ENCODE measurements around the gene GPR55.

Gene GPR55

DNA sequence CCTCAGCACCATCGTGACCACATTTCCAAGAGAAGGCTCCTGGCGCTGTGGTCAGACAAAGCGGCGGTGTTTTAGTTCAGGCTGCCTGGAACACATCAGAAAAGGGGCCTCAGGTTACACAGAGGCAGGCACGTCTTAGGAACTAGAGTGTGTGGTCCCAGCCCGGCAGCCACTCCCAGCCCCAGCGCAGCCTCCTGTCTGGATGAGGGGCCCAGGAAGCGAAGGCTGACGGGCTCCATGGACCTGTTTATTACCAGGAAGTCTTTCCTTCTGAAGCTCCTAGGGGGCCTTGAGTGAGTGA, 10.0 kb upstream of the GPR55 start:
- DNase-seq (ENCODE audit: low read depth in 3 of 3, low spot score in 1 of 3), result no peak

DNA sequence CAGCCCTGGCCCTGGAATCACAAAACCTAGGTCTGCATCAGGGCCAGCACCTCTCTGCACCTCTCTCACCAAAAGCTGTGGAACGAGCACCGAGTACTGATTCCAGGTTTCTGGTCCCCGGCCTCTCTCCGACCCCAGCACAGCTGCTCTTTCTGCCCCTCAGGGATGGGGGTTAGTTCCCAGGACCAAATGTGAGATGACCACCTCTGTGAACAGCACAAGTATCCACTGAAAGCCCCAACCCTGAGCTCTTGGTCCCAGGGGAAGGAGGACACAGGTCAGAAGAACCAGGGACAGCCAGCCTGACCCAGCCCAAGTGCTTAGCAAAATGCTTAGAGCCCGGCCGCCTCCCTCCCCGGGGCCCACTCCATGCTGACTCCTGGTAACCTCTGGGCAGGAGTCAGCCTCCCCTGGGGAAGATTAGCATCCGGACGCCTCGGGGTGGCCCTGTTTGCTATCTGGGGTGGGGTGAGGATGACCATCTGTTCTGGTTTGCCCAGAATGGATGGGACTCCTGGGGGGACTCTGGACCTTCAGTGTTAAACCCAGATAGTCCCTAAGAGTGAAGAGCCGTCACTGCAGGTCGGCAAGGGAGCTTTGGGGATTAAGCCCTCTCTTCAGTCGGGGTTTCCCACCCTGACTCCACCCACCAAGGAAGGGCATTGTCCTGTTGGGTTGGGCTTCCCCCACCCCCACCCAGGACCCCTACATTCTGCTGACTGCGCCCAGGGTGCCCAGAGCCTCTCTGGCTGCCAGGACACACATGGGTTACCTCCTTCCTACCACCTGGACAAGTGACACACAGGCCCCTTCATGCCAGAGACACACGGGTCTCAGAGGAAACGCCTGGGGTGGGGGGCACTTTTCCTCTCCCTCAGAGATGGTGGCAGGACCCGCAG, 9.4 kb upstream of the GPR55 start:
- DNase-seq (ENCODE audit: low read depth in 3 of 3, low spot score in 1 of 3), result no peak

DNA sequence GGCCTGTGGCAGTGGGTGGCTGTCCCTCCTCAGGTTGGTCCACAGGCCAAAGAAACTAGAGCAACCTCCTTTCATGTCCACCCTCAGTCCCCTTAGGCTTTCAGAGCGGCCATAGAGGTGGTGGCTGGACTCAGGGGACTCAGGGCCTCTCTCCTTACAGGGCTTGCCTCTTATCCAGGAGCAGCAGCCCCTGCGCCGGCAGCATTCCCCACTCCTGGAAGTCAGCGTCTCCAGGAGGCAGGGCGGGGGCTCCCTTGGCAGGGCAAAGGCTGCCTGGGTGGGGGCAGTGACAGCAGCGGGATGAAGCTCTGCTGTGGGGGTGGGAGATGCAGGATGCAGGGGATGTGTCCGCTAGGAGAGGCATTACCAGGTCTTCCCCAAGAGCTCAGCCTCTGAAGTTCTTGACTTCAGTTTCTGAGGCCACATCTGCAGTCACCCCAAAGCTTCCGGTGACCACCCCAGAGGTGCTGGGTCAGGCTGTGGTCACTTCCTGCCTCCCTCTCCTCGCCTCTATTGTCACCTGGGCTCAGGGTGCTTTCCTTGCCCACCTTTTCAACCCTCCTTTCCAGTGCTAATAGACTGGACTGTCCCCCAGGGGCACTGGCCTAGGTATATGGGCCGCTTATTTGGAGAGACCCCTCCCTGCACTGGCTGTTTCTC, 8.6 kb upstream of the GPR55 start:
- DNase-seq (ENCODE audit: low read depth in 3 of 3, low spot score in 1 of 3), result no peak

DNA sequence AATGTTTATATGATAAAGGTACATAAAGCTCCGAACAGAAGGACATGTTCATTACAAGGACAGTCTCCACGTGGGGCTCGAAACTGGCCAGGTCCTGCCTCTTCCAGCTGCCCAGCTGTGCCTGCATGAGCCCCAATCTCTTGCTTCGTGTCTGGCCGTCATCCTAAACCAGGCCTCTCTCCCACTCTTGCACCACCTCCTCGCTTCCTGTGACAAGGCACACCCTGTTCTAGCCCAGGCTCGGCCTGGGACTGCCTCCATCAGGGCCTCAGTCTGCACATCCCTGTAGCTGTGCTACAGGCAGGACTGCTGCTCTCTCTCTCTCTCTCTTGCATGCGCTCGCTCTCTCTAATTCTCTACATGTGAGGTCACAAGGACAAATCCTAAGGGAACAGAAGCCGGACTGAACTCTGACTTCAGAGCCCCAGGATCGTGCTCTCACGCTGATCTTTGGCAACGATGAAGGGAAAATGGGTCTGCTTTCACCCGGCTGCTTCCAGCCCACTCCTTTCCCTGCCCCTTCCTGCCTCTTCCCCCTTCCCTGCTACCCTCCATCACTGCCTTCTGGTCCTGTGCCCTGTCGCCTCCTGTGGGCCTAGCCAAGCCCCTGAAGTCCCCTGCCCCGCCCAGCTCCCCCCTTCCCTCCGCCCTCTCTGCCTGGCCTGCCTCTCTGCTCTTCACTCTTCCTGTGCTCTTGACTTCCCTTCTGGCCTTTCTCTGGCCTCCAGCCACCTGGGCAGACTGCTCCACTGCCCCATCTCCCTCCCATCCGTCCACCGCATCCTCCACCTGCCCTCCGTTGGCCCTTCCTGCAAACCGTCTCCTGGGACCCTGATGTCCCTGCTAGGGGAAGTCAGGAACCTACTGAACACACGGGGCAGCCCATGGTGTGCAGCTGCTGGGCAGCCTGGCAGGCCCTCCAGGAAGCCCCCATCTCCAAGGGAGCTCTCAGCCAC, 7.8 kb upstream of the GPR55 start:
- DNase-seq (ENCODE audit: low read depth in 3 of 3, low spot score in 1 of 3), result no peak

DNA sequence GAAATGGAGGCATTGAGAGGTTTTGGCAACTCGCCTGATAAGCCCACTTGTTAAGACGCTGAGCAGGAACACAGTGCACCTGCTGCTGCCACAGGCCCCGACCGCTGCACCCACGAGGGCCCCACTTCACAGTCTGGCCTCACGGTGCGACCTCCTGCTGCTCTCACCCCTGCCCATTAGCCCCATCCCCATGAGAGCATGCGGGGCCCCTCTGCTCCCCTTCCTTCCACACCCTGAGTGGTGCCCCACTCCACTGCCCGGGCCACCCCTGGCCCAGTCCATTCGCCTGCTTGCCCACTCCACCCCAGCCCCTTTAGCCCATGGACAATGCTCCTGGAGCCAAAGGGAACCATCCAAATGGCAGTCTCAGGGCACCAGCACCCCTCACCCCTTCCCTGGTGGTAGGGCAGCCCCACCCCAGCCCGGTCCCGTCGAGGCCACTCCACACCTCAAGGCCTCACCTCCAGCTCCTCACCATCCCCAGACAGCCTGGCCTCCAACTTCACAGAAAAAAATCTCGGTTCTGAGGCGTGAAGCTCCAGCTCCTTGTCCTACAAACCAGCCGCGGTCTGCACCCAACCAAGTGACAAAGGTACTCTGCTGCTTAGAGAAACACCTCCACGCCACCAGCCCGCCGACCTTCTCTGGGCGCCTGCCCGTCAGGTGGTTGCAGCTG, 6.7 kb upstream of the GPR55 start:
- no peak for DNase-seq (ENCODE audit: low read depth in 3 of 3, low spot score in 1 of 3)

DNA sequence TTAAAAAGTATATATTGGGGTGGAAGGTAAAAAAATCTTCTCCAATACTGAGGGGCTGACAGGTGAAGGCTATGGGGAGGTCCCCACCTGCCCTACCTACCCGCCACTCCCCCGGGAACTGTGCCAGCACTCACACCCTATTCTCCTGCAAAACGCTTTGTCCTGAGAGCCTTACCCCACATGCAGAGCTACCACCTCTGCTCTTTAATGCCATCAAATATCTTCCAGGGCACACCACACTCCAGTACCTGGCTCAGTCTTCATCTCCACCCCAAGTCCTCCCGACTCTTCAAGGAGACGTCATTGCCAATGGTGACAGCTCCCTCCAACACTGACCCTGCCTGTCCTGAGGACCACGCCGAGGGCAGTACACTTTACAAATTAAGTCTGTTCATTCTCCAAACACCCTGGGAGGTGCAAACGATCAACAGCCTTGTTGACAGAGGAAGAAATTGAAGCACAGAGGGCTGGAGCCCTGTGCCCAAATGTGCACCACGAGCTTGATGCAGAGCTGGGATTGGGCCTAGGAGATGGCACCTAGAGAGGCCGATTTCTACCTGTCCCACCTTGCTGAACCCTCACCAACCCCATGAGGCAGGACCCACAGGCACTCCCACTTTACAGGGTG, 6.0 kb upstream of the GPR55 start:
- DNase-seq (ENCODE audit: low read depth in 3 of 3, low spot score in 1 of 3), result no peak

DNA sequence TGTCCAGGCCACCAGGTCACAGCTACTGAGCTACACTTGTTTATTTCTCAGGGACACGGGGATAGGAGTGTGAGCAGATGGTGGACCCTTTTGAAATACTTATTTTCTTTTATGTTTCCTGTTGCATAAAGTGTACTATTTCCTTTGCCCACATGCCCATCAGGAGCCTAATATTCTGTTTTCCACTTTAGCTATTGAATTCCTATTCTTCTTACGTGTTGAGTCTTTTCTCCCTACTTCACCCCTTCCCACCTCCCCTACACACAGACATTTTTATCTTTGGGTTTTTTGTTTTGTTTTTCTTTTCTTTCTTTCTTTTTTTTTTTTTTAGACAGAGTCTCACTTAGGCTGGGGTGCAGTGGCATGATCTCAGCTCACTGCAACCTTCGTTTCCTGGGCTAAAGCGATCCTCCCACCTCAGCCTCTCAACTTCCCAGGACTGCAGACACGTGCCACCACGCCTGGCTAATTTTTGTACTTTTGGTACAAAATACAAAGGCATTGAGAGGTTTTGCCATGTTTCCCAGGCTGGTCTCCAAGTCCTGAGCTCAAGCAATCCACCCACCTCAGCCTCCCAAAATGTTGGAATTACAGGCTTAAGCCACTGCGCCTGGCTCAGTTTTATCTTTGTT, 5.2 kb upstream of the GPR55 start:
- no peak for DNase-seq (ENCODE audit: low read depth in 3 of 3, low spot score in 1 of 3)

DNA sequence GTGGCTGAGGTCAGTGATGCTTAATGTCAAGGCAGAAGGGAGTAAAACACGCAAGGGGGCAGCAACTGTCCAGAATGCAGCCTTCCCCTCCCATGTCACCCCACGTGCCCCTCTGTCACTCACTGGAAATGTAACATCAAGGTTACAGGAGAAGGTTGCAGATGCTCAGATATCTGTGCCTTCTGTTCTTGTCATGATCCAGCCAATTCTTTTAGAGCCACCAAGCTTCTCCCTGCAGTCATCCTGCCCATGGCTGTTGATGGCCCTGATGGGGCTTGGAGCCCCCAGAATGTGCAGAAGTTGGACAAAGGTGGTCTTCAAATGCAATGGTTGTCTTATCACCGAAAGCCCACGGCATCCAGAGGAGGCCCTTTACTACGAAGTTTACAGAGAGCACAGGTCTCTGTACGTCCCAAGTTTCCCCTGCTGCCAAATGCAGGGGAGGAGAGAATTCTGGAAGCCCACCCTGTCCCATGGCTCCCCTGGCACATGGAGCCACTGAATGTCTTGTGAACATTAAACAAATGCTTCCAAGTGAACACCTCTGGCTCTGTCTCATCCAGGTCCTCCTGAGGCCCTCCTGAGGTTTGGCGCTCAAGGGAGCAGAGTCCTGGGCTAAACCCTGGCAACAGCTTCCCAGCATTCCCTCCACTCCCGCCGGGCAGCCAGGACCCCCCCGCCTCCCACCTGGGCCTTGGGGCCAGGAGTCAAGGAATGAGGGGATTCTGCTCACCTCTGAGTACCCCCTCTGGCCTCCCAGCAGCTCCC, 4.5 kb upstream of the GPR55 start:
- no peak for DNase-seq (ENCODE audit: low read depth in 3 of 3, low spot score in 1 of 3)

DNA sequence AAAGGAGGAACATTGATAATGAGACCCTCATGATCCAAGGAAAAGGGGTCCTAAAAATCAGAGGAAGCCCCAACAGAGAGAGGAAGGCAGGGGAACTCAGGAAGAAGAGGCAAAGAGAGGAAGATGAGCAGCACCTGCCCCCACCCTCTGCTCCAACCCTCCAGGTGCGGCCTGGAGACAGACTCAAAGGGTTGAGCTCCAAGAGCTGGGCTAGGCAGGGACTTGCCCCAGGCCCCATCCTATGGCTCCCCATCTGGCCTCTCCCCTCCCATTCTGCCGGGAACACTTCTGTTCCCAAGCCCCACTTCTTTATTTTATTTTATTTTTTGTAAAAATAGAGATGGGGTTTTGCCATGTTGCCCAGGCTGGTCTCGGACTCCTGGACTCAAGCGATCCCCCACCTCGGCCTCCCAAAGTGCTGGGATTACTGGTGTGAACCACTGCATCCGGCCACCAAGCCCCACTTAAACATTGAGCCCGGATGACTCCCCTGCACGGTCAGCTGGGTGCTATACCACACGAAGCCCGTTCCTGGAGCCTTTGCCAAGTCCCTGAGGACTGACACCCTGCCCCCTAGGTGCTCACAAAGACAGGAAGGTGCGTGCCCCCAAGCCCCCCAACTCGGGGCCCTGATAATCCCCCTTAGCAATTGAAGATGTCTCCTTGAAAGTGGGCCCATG, 3.8 kb upstream of the GPR55 start:
- no peak for DNase-seq (ENCODE audit: low read depth in 3 of 3, low spot score in 1 of 3)

DNA sequence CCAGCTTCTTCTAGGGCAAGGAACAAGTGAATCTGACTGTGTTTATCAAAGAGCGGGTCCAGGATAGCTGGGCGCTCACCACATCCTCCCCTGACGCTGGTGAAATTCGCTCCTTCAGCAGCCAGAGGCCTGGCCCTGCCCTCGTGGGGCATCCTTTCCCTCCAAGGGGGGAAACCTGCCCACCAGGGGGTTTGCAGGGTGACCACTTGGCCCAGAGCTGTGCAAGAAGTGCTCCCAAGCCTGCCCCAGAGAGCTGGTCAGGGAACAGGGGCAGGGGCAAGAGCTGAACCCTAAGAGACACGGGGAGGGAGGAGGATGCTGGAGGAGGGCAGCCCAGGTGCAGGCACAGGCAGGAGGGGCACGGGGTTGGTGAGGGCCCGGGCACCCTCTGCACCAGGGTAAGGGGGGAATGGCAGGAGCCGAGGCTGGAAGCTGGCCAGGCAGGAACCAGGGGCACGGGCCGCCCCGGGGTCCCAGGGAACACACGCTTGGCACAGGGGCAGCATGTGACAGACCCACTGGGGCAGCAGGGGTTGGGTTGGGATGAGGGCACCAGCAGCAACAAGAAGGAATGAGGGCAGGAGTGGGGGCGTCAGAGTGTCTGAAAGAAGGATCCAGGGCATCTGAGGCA, 2.8 kb upstream of the GPR55 start:
- DNase-seq (ENCODE audit: low read depth in 3 of 3, low spot score in 1 of 3), result no peak

DNA sequence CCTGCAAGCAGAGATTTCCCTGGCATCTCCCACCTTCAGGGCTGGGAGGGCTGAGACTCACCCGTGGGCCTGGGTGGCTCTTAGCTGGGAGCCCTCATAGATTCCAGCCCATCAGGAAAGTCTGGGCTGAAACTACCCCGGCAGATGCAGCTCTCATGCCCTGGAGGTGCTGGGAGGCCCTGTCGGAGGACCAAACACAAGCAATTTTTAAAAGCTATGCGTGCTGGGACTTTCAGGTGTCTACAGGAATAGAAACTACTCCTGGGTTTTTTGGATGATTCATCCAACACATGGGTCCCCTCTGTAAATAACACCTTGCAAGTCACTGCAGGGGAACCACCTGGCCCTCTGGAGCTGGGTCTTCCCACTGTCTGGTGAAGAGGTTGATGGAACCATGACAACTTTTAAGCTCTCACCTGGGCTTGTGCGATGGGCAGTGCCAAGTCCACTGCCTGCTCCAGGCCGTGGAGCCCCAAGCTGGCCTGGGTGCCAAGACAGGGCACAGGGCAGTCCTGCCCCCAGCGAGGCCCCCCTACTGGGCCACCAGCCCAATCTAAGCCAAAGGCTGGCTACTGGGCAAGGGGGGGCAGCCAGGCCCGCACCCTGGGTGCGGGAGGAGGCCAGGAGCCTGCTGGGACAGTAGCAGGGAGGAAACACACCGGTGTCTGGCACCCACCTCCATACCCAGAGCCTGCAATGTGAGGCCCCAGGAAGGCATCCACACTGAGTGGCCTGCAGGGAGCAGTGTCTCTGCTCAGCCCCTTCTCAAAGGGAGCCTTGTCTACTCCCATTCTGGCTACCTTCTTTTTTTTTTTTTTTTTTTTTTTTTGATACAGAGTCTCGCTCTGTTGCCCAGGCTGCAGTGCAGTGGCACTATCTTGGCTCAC, 1.1 kb upstream of the GPR55 start:
- DNase-seq (ENCODE audit: low read depth in 3 of 3, low spot score in 1 of 3), result peak in 1 of 3 donors; percentile 28

DNA sequence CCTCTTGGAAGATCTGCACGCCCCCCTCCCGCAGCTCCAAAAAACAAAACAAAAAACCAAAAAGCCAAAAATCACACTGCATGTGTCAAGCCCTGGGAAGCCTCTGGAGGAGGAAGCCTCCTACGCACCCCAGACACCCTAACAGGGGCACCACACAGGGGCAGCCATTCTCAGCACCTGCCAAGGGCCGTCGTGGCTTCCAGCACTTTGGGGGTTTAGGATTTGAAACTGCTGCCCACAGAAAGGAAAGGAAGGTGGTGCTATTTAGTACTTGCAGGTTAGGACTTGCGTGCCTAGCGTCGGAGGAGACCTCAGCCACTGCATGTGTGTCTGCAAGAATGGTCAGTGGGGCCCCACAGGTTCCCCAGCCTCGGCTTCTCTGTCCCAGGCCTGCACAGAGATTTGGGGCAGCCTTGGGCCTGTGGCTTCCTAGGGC, 419 bp upstream of the GPR55 start:
- DNase-seq (ENCODE audit: low read depth in 3 of 3, low spot score in 1 of 3), result no peak

DNA sequence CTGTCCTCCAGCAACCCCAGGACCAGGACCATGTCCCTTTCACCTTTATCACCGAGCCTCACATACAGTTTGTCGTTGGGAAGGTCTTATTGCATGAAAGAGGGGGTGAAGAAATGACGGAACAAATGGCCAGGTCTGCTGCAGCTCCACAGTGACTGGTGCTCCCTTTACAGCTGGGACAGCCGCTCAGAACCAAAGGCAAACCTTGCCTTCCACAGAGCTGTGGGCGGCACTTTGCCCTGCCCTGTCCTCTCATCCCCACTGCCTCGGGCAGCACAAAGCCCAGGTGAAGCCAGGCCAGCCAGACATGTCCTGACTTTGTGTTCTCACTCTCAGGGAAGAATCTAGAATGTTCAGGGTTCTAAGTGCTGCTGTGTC, 961 bp downstream of the GPR55 start:
- no peak for DNase-seq (ENCODE audit: low read depth in 3 of 3, low spot score in 1 of 3)

DNA sequence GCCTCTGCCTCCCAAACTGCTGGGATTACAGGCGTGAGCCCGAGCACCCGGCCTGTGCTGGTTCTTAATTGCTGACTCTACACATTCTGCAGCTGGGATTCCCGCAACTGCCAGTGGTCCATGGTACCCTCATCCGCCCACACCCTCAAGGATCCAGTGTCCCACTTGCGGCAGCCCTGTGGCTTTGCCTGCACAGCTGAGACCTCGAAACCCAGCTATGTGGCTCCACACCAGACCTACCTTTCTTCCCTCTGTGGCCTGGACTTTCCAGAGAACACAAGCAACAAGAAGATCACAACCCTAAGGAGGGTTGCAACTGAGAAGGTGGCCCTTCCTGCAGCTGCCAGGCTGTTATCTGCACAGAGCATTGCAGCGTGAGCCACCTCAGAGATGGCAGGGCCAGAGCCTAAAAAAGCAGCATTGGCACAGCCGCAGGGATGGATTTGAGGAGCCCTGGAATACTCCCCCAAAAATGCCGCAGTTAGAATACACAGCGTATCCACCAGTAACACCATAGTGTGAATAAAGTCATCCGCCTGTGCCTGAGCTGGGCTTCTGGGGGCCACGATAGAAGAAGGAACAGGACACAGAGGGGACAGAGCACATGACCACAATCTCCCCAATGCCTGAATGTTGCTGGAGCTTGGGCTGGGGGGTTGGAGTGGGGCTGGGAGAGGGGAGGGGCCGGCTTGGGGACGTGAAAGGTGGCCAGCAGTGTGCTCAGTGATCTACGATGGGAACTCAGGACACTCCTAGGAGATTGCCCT, 1.9 kb downstream of the GPR55 start:
- no peak for DNase-seq (ENCODE audit: low read depth in 3 of 3, low spot score in 1 of 3)

DNA sequence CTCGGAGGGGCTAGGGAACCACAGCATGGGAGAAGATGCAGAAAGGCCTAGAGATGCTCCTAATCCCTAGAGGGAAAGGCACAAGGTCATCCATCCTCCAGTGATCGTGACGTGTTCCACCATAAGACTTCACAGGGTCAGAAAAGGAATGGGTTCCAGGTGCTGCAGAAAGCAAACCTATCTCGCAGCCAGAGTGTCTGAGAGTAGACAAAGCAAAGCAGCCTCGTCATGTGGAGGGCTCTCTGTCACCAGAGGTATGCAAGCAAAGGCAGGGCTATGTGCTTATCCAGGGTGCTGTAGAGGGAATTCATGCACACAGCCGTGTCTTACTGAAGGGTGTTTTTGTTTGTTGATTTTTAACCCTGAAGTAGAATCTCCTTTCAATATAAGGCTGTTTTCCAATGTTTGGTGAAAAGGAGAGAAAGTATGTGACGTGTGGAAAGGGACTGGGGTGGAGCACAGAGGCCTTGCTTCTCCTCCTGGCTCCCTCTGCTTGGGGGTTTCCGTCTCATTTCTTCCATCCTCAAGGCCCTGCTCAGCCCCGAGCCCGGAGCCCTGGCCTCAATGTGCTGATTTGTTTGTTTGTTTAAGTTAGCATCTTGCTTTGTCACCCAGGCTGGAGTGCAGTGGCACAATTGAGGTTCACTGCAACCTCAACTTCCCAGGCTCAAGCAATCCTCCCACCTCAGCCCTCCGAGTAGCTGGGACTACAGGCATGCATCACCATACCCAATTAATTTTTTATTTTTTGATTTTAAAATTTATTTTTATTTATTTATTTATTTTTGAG, 3.0 kb downstream of the GPR55 start:
- DNase-seq (ENCODE audit: low read depth in 3 of 3, low spot score in 1 of 3), result no peak

DNA sequence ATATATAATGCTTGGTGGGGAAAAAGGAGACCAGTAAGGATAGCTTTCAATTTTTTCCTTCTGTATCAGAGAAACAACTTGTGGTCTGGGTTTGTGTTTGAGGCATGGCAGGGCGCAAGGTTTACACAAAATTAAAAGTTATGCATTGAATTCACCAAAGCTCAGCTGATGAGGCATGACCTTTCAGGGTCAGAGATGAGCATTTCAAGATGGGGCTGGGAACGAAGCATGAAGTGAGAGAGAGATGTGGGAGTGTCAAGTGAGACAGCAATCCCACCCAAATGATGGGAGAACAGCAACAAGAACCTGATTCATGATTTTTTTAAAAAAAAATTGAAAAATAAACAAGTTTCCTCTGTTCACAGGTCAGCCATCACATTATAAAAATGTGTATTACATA, 4.9 kb downstream of the GPR55 start:
- no peak for DNase-seq (ENCODE audit: low read depth in 3 of 3, low spot score in 1 of 3)
